HepG2 (cell line): ENCODE measurements around the gene NTM. TPM values are rescaled to one million over a fixed set of nuclear protein-coding genes. Genes with fewer than 3 reads are reported as not detected.

Experiments
- ATAC-seq: fragments of 200-7000 bp; cut with Tn5 transposase; 3 replicates; pipeline ENCODE4 v1.9.1; 2020; ENCODE audit warnings: mild to moderate bottlenecking, moderate library complexity
- BruUV-seq: library from RNA; stranded (reverse); fragments of 400-500 nt; replicated peaks from 2 replicates; lab custom pipeline; 2021; lab: Mats Ljungman, UMichigan
- CTCF ChIA-PET: fragments of 300-600 bp; formaldehyde crosslinking; extraction: SDS; loops from one replicate; lab custom pipeline; 2021; ENCODE audit warnings: low total read pairs, inconsistent platforms, low intra/inter-chr PET ratio; lab: Yijun Ruan, JAX
- POLR2A ChIA-PET: fragments of 350-600 bp; sonication (Branson Sonifier 250); formaldehyde crosslinking; loops from one replicate; lab custom pipeline; 2020; ENCODE audit warnings: antibody characterized with exemption, inconsistent platforms; lab: Yijun Ruan, JAX
- DNase-seq: peaks from one replicate; pipeline ENCODE4 v3.0.0-alpha.2; 2015; ENCODE audit warnings: low spot score
- FAIRE-seq: peaks from 3 replicates; lab custom pipeline; 2011; peaks lifted over from hg19 to GRCh38; lab: Jason Lieb, UNC
- H2AFZ ChIP-seq: one replicate; pipeline ENCODE4 v1.6.1; 2011; ENCODE audit warnings: low read length, inconsistent platforms
- H3K27ac ChIP-seq: fragments of 300-600 bp; 3 replicates; pipeline ENCODE4 v1.8.0; 2011; ENCODE audit warnings: mixed run types, mild to moderate bottlenecking, mixed read lengths, low read length, inconsistent platforms; ENCODE audit not compliant: insufficient read depth; ENCODE audit errors: extremely low read length
- H3K27me3 ChIP-seq, 2 experiments: fragments of 200-600 bp in 1 of 2; 2 replicates in 1 of 2; 3 replicates in 1 of 2; pipeline versions ENCODE4 v1.6.0 to v1.8.0; 2011; ENCODE audit warnings: low read length in 2 of 2, mild to moderate bottlenecking in 2 of 2, moderate library complexity in 2 of 2, inconsistent platforms in 1 of 2; ENCODE audit not compliant: insufficient read depth in 2 of 2, control insufficient read depth in 1 of 2
- H3K36me3 ChIP-seq, 2 experiments: fragments of 200-600 bp in 1 of 2; replicated peaks in 1 of 2; 2 replicates in 1 of 2; 3 replicates in 1 of 2; pipeline versions ENCODE4 v1.5.1 to v1.8.0; 2011; ENCODE audit warnings: low read length in 2 of 2, inconsistent platforms in 1 of 2; ENCODE audit not compliant: insufficient read depth in 2 of 2, control insufficient read depth in 1 of 2
- H3K4me1 ChIP-seq: 2 replicates; pipeline ENCODE4 v1.5.1; 2012; ENCODE audit warnings: low read length, inconsistent platforms; ENCODE audit not compliant: insufficient read depth
- H3K4me2 ChIP-seq: 2 replicates; pipeline ENCODE4 v1.6.0; 2011; ENCODE audit warnings: low read depth, low read length, inconsistent platforms
- H3K4me3 ChIP-seq, 3 experiments: fragments of 200-600 bp in 1 of 3; sonication (generic), shearing (Covaris generic) in 1 of 3; replicated peaks in 1 of 3; 2 replicates each; pipeline ENCODE4 v1.5.1; 2011 to 2016; ENCODE audit warnings: low read length in 3 of 3, inconsistent platforms in 2 of 3, low read depth in 2 of 3, mild to moderate bottlenecking in 2 of 3, control low read depth in 1 of 3, mixed read lengths in 1 of 3; ENCODE audit not compliant: insufficient read depth in 1 of 3
- H3K79me2 ChIP-seq: one replicate; pipeline ENCODE4 v1.6.1; 2011; ENCODE audit warnings: low read length, inconsistent platforms; ENCODE audit not compliant: insufficient read depth
- H3K9ac ChIP-seq: 2 replicates; pipeline ENCODE4 v1.6.0; 2011; ENCODE audit warnings: mild to moderate bottlenecking, low read depth, low read length, inconsistent platforms; ENCODE audit not compliant: insufficient read depth
- H3K9me3 ChIP-seq: 2 replicates; pipeline ENCODE4 v1.5.1; 2012; ENCODE audit warnings: mild to moderate bottlenecking, low read length
- H4K20me1 ChIP-seq: 2 replicates; pipeline ENCODE4 v1.6.0; 2011; ENCODE audit warnings: inconsistent platforms, mild to moderate bottlenecking, low read length, moderate library complexity; ENCODE audit not compliant: insufficient read depth
- CERS6 ChIP-seq: sonication (generic); formaldehyde crosslinking; IDR thresholded peaks from 2 replicates; pipeline ENCODE4 v1.5.0; 2020; ENCODE audit warnings: missing genetic modification reagents
- EED ChIP-seq: sonication (generic); formaldehyde crosslinking; IDR thresholded peaks from 2 replicates; pipeline ENCODE4 v1.5.0; 2020; ENCODE audit warnings: mild to moderate bottlenecking, missing genetic modification reagents
- ELF4 ChIP-seq: sonication (generic); formaldehyde crosslinking; IDR thresholded peaks from 2 replicates; pipeline ENCODE4 v1.5.0; 2020; ENCODE audit warnings: missing genetic modification reagents, mild to moderate bottlenecking, moderate library complexity, borderline replicate concordance
- MEIS2 ChIP-seq: sonication (generic); formaldehyde crosslinking; IDR thresholded peaks from 2 replicates; pipeline ENCODE4 v1.9.0; 2021; ENCODE audit warnings: mild to moderate bottlenecking, missing genetic modification reagents
- NCOA1 ChIP-seq: sonication (generic); formaldehyde crosslinking; IDR thresholded peaks from 2 replicates; pipeline ENCODE4 v1.9.0; 2021; ENCODE audit warnings: missing genetic modification reagents
- NR2F1 ChIP-seq, 2 experiments: fragments of 450-650 bp in 1 of 2; formaldehyde crosslinking in 1 of 2; IDR thresholded peaks; 2 replicates each; pipeline versions ENCODE4 v1.5.0 to v1.6.1; 2016 to 2020; ENCODE audit warnings: mild to moderate bottlenecking in 1 of 2, missing compliant biosample characterization in 1 of 2, missing genetic modification reagents in 1 of 2, moderate library complexity in 1 of 2
- POLR2AphosphoS2 ChIP-seq: IDR thresholded peaks from 2 replicates; pipeline ENCODE4 v1.6.1; 2011; ENCODE audit warnings: low read depth, low read length, improper control_type of control experiment
- RFX1 ChIP-seq: fragments of 450-650 bp; IDR thresholded peaks from 2 replicates; pipeline ENCODE4 v1.6.1; 2017
- SNAI1 ChIP-seq: sonication (generic); formaldehyde crosslinking; IDR thresholded peaks from 2 replicates; pipeline ENCODE4 v1.5.0; 2020; ENCODE audit warnings: mild to moderate bottlenecking, missing genetic modification reagents, borderline replicate concordance
- SOX5 ChIP-seq: IDR thresholded peaks from 2 replicates; pipeline ENCODE4 v1.6.1; 2016; ENCODE audit warnings: borderline replicate concordance
- ZBTB26 ChIP-seq: IDR thresholded peaks from 2 replicates; pipeline ENCODE4 v1.6.1; 2016; ENCODE audit warnings: missing compliant biosample characterization, missing genetic modification reagents, borderline replicate concordance
- ZNF33A ChIP-seq: sonication (generic); formaldehyde crosslinking; IDR thresholded peaks from 2 replicates; pipeline ENCODE4 v1.5.1; 2020; ENCODE audit warnings: missing genetic modification reagents, mild to moderate bottlenecking, moderate library complexity, borderline replicate concordance
- ZNF850 ChIP-seq: sonication (generic); formaldehyde crosslinking; conservative IDR thresholded peaks from 2 replicates; pipeline ENCODE4 v1.9.0; 2021; ENCODE audit warnings: mild to moderate bottlenecking, missing genetic modification reagents
- ZNF879 ChIP-seq: sonication (generic); formaldehyde crosslinking; IDR thresholded peaks from 2 replicates; pipeline ENCODE4 v1.8.1; 2023; ENCODE audit warnings: missing genetic modification reagents
- WGBS: methylation state at CpG from one replicate; pipeline ENCODE4 v1.1.6; 2017; ENCODE audit warnings: low lambda C conversion rate; 5-methylcytosine and 5-hydroxymethylcytosine counted together
- in situ Hi-C: cut with HindIII; loops from 2 replicates; pipeline ENCODE4 v1.10.0; 2017; ENCODE audit warnings: low pct_unique_long_range_greater_than_20kb; ENCODE audit not compliant: extremely low pct_ligation_motif_present
- intact Hi-C: fragments of 100-400 bp; cut with micrococcal nuclease; formaldehyde crosslinking; loops from one replicate; pipeline ENCODE4 v1.10.0; 2022; ENCODE audit not compliant: unreplicated experiment
- polyA plus RNA-seq, 8 experiments: library from polyadenylated mRNA; depleted of rRNA in 3 of 8; stranded (reverse) in 7 of 8; unstranded in 1 of 8; fragments of >200 nt; fragmentation: Illumina TruSeq in 4 of 8; extraction: Trizol in 4 of 8; gene quantifications; 2 replicates each; pipeline versions ENCODE4 v1.2.1 to v1.2.3, GENCODE V29; 2011 to 2016; ENCODE audit warnings: low read depth in 4 of 8, missing spikeins in 1 of 8, mixed read lengths in 1 of 8; ENCODE audit not compliant: insufficient read depth in 1 of 8
- total RNA-seq, 5 experiments: library from RNA; depleted of rRNA; stranded (reverse); fragments of >200 nt; fragmentation: Illumina TruSeq; extraction: Trizol; gene quantifications; 2 replicates each; pipeline ENCODE4 v1.2.3, GENCODE V29; 2016; ENCODE audit warnings: low read depth in 1 of 5
- TF ChIP-seq, protein P1 (sequence below): sonication (generic); formaldehyde crosslinking; IDR thresholded peaks from 2 replicates; pipeline ENCODE4 v1.4.0; 2020; ENCODE audit warnings: missing genetic modification reagents, mild to moderate bottlenecking, borderline replicate concordance
- TF ChIP-seq, protein P2 (sequence below): sonication (generic); formaldehyde crosslinking; IDR thresholded peaks from 2 replicates; pipeline ENCODE4 v1.8.0; 2022; ENCODE audit warnings: low read depth, missing genetic modification reagents
- TF ChIP-seq, protein P3 (sequence below): sonication (generic); formaldehyde crosslinking; IDR thresholded peaks from 2 replicates; pipeline ENCODE4 v1.4.0; 2020; ENCODE audit warnings: mild to moderate bottlenecking, missing genetic modification reagents

The NTM gene
- total and polyA plus RNA-seq, 2 of the 13 experiments (the other 11 are each of a cell fraction or from before 2014, with no cell fraction given) = not detected

- Histone ChIP-seq H3K79me2 (no peaks in the 10 kb centered on the region), H4K20me1 (no peaks in the 10 kb centered on the region), H3K9me3 (no peaks in the 10 kb centered on the region), H3K27me3 (0 out of 5 replicates have a peak, but pooled peaks cover 0 to 2% of the 10 kb centered on the region in 2 experiments), H3K4me1 (no peaks in the 10 kb centered on the region; the same call in 1 of the 2 replicates), H3K36me3 (no peaks in the 10 kb centered on the region), H3K9ac (no peak overlapping the region), H3K27ac (no peak overlapping the region), H3K4me3 (no peak overlapping the region), H2AFZ (no peak overlapping the region), H3K4me2 (no peak overlapping the region)
- TF ChIP-seq ZNF879 (CRISPR knock-in tag) (no peak), CERS6 (CRISPR knock-in tag) (no peak), NCOA1 (CRISPR knock-in tag) (no peak), POLR2AphosphoS2 (no peak), ZBTB26 (no peak), EED (CRISPR knock-in tag) (no peak), ELF4 (CRISPR knock-in tag) (no peak), SOX5 (CRISPR knock-in tag) (no peak), SNAI1 (CRISPR knock-in tag) (no peak), ZNF33A (CRISPR knock-in tag) (no peak), MEIS2 (CRISPR knock-in tag) (no peak), RFX1 (no peak), NR2F1 (CRISPR knock-in tag; IDR thresholded peaks at IDR 0.05) (no peak), ZNF850 (CRISPR knock-in tag) (no peak)
- TF ChIP-seq, protein P1, sequence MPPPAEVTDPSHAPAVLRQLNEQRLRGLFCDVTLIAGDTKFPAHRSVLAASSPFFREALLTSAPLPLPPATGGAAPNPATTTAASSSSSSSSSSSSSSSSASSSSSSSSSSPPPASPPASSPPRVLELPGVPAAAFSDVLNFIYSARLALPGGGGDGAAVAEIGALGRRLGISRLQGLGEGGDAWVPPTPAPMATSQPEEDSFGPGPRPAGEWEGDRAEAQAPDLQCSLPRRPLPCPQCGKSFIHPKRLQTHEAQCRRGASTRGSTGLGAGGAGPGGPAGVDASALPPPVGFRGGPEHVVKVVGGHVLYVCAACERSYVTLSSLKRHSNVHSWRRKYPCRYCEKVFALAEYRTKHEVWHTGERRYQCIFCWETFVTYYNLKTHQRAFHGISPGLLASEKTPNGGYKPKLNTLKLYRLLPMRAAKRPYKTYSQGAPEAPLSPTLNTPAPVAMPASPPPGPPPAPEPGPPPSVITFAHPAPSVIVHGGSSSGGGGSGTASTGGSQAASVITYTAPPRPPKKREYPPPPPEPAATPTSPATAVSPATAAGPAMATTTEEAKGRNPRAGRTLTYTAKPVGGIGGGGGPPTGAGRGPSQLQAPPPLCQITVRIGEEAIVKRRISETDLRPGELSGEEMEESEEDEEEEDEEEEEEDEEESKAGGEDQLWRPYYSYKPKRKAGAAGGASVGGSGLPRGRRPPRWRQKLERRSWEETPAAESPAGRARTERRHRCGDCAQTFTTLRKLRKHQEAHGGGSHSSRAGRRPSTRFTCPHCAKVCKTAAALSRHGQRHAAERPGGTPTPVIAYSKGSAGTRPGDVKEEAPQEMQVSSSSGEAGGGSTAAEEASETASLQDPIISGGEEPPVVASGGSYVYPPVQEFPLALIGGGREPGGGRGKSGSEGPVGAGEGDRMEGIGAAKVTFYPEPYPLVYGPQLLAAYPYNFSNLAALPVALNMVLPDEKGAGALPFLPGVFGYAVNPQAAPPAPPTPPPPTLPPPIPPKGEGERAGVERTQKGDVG = no peak
- TF ChIP-seq, protein P2, sequence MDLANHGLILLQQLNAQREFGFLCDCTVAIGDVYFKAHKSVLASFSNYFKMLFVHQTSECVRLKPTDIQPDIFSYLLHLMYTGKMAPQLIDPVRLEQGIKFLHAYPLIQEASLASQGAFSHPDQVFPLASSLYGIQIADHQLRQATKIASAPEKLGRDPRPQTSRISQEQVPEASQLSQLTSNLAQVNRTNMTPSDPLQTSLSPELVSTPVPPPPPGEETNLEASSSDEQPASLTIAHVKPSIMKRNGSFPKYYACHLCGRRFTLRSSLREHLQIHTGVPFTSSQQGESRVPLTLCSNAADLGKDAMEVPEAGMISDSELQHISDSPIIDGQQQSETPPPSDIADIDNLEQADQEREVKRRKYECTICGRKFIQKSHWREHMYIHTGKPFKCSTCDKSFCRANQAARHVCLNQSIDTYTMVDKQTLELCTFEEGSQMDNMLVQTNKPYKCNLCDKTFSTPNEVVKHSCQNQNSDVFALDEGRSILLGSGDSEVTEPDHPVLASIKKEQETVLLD (CRISPR knock-in tag) = no peak
- TF ChIP-seq, protein P3, sequence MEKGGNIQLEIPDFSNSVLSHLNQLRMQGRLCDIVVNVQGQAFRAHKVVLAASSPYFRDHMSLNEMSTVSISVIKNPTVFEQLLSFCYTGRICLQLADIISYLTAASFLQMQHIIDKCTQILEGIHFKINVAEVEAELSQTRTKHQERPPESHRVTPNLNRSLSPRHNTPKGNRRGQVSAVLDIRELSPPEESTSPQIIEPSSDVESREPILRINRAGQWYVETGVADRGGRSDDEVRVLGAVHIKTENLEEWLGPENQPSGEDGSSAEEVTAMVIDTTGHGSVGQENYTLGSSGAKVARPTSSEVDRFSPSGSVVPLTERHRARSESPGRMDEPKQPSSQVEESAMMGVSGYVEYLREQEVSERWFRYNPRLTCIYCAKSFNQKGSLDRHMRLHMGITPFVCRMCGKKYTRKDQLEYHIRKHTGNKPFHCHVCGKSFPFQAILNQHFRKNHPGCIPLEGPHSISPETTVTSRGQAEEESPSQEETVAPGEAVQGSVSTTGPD = no peak
- 40% methylated on average over 3 of the region's 3 CpGs for WGBS
- BruUV-seq = no TSS peak
- POLR2A ChIA-PET = no interaction called here
- no peak for DNase-seq
- no peak for ATAC-seq
- CTCF ChIA-PET = no interaction called here
- FAIRE-seq = no peak
- intact Hi-C loops (no loop called here), in situ Hi-C loops (no loop called here)
Measured at GRCh38 chr11:131422029-131422428, 51.6 kb downstream of the NTM start.
